Ascending aorta (tissue), 2 donors: ENCODE measurements around the gene AGAP1. TPM values are rescaled to one million over a fixed set of nuclear protein-coding genes. Genes with fewer than 3 reads are reported as not detected.

ENCODE experiments used
- DNase-seq, 2 donors: peaks; one replicate each; pipeline ENCODE4 v3.0.0-alpha.2; 2019; ENCODE audit warnings: low spot score in 2 of 2
- H3K27ac ChIP-seq, 2 donors: fragments of 200-600 bp; sonication (generic); one replicate each; pipeline ENCODE4 v1.5.1; 2016 to 2017; ENCODE audit warnings: mild to moderate bottlenecking in 1 of 2
- H3K27me3 ChIP-seq: fragments of 200-600 bp; sonication (generic); one replicate; pipeline ENCODE4 v1.5.1; 2017
- H3K36me3 ChIP-seq, 2 donors: fragments of 200-600 bp; sonication (generic); one replicate each; pipeline ENCODE4 v1.5.1; 2016
- H3K4me1 ChIP-seq, 2 donors: fragments of 200-600 bp; sonication (generic); one replicate each; pipeline ENCODE4 v1.5.1; 2016 to 2017; ENCODE audit warnings: mild to moderate bottlenecking in 1 of 2
- H3K4me3 ChIP-seq, 2 donors: fragments of 200-600 bp; sonication (generic); one replicate each; pipeline ENCODE4 v1.5.1; 2016 to 2017; ENCODE audit warnings: mild to moderate bottlenecking in 1 of 2
- H3K9me3 ChIP-seq, 2 donors: fragments of 200-600 bp; sonication (generic); one replicate each; pipeline ENCODE4 v1.5.1; 2016
- intact Hi-C: fragments of 100-400 bp; cut with DNase I; formaldehyde crosslinking; loops from one replicate; pipeline ENCODE4 v1.15.1; 2023
- total RNA-seq: library from RNA; depleted of rRNA; stranded (reverse); fragments of >200 nt; gene quantifications from one replicate; pipeline ENCODE4 v1.1.0, GENCODE V29; 2016
- TF ChIP-seq, protein P1 (sequence below), 3 experiments: fragments of 200-600 bp in 2 of 3; fragments of 450-650 bp in 1 of 3; sonication (generic) in 2 of 3; IDR thresholded peaks; one replicate each; pipeline ENCODE4 v1.5.1; 2016 to 2019; ENCODE audit warnings: antibody characterized with exemption in 3 of 3, mild to moderate bottlenecking in 1 of 3, moderate library complexity in 1 of 3

The AGAP1 gene
- total RNA-seq: 19.7 TPM

DNA sequence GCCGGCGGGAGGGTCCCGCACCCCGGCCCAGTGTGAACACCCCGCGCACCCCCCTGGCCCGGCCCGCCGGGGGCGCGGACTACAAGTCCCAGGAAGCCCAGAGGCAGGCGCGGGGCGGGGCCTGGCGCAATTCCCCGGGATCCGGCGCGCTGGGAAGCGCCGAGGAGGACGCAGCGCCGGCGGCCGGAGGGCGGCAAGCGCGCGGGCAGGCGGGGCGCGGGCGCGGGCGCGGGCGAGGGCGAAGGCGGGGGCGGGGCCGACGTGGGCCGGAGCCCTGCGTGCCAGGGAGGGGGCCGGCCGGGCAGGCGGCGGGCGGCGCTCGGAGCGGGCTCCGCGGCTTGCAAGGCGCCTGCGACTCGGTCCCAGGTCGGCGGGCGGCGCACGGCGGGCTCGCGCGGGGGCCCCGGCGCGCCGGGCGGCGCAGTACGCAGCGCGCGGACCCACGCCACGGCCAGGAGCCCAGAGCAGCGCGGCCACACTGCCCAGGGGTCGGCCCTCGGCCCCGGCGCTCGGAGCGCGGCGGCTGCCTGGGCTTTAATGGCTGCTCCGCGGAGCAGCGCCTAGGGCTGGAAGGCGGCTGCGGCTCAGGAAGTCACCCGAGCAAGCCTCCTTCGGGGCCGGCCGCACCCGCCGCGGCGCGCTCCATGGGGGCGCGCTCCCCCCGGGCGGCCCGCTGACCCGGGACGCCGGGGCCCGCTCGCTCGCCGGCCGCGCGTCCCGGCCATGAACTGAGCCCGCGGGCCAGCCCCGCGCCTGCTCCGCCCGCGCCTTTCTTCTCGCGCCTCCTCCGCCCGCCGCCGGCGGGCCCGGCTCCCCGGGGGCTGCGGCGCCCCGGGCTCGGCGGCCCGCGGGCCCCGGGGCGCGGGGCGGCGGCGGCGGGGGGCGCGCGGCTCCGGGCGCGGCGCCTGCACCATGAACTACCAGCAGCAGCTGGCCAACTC, at the start of gene AGAP1:
Gene AGAP1, plus strand, starts transcription at position 269 of the 941 bp plus-strand sequence.
- peak within 1 kb of the TSS; percentile 61 to 83 for H3K27ac ChIP-seq
- TF ChIP-seq, protein P1, sequence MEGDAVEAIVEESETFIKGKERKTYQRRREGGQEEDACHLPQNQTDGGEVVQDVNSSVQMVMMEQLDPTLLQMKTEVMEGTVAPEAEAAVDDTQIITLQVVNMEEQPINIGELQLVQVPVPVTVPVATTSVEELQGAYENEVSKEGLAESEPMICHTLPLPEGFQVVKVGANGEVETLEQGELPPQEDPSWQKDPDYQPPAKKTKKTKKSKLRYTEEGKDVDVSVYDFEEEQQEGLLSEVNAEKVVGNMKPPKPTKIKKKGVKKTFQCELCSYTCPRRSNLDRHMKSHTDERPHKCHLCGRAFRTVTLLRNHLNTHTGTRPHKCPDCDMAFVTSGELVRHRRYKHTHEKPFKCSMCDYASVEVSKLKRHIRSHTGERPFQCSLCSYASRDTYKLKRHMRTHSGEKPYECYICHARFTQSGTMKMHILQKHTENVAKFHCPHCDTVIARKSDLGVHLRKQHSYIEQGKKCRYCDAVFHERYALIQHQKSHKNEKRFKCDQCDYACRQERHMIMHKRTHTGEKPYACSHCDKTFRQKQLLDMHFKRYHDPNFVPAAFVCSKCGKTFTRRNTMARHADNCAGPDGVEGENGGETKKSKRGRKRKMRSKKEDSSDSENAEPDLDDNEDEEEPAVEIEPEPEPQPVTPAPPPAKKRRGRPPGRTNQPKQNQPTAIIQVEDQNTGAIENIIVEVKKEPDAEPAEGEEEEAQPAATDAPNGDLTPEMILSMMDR (IDR thresholded peaks at IDR 0.05): no peak
- intact Hi-C loops: loop anchor here (2.0 to 10.0 kb wide), 3 partner anchors 61 to 509 kb away; no protein-coding TSS in a partner anchor

DNA sequence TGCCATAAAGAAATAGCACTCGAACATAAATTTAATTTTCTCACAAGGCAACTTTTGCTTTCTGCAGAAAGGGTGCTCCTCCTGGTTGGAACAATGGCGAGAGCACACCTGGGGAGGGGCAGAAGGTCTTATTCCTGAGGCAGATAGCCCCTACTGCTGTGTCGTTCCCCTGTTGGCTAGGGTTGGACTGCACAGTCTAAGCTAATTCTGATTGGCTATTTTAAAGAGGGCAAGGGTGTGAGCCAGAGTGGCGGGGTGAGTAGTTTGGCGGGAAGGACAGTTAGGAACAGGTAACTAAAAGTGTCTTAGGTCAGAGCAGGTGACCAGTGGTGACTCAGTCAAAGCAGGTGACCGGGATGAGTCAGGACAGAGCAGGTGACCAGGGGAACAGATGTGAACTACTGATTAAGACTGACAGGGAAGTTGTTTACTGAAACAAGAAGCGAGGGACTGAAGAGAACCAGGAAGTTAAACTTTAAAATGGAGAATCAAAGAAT, 49.7 kb upstream of the AGAP1 start:
- no peaks in the 10 kb centered on the region for H3K4me1 ChIP-seq
- no peak for DNase-seq
- TF ChIP-seq, protein P1 (IDR thresholded peaks at IDR 0.05): no peak
- H3K9me3 ChIP-seq: no peaks in the 10 kb centered on the region
- no peak overlapping the region for H3K27ac ChIP-seq
- intact Hi-C loops: no loop called here
- no peaks in the 10 kb centered on the region for H3K27me3 ChIP-seq
- H3K4me3 ChIP-seq: no peak overlapping the region
- no peaks in the 10 kb centered on the region for H3K36me3 ChIP-seq

More for the DNA sequence above, at the start of gene AGAP1:
- DNase-seq: peak in 1 of 2 donors; percentile 93
- no peaks in the 10 kb centered on the region for H3K9me3 ChIP-seq
- peak within 1 kb of the TSS; percentile 76 to 84 for H3K4me3 ChIP-seq
- H3K36me3 ChIP-seq: no peaks in the 10 kb centered on the region
- H3K4me1 ChIP-seq: peaks cover 3 to 15% of the 10 kb centered on the region in 2 donors
- no peaks in the 10 kb centered on the region for H3K27me3 ChIP-seq

DNA sequence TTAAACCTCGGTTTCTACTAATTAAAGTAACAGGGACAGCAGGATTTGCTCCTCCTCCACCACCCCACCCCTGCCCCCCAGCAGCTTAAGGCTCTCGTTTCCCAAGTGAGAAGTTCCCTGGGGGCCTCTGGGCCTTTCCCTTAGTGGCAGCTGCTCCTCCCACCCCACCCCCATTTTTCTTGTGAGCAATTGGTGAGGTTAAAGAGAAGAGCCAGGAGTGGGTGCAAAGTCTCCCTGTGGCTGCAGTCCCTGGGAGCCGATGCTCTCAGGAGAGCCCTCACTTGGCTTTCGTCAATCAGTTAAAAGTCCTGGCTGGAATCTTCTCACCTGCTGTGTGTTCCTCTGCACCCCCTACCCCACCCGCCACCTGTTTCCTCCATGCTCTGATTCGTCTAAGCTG, 48.7 kb upstream of the AGAP1 start:
- no peak overlapping the region for H3K27ac ChIP-seq
- no peaks in the 10 kb centered on the region for H3K36me3 ChIP-seq
- H3K4me3 ChIP-seq: no peak overlapping the region
- no peak for DNase-seq
- no peaks in the 10 kb centered on the region for H3K4me1 ChIP-seq
- H3K9me3 ChIP-seq: no peaks in the 10 kb centered on the region
- no peaks in the 10 kb centered on the region for H3K27me3 ChIP-seq
- TF ChIP-seq, protein P1 (IDR thresholded peaks at IDR 0.05): no peak
- intact Hi-C loops: no loop called here

DNA sequence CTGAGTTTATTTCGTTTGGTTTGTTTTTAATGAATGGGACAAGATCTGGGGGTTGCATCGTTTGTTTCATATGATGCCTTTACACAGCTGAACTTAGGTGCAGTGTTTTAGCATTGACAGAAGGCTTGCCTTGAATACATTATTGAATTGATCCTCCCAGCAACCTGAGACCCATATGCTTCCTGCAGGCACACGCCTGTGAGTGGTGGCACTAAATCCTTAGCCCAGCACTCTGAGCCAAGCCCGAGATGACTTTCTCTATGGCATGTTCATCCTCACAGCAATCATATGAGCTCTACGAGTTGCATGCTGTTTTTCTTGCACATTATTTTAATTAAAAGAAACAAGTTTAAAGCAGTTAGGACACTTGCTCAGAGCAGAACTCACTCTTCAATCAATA, 47.8 kb upstream of the AGAP1 start:
- Histone ChIP-seq H3K9me3 (no peaks in the 10 kb centered on the region), H3K4me3 (no peak overlapping the region), H3K4me1 (no peaks in the 10 kb centered on the region), H3K27ac (no peak overlapping the region), H3K36me3 (no peaks in the 10 kb centered on the region), H3K27me3 (no peaks in the 10 kb centered on the region)
- intact Hi-C loops: no loop called here
- no peak for DNase-seq
- TF ChIP-seq, protein P1 (IDR thresholded peaks at IDR 0.05): no peak

DNA sequence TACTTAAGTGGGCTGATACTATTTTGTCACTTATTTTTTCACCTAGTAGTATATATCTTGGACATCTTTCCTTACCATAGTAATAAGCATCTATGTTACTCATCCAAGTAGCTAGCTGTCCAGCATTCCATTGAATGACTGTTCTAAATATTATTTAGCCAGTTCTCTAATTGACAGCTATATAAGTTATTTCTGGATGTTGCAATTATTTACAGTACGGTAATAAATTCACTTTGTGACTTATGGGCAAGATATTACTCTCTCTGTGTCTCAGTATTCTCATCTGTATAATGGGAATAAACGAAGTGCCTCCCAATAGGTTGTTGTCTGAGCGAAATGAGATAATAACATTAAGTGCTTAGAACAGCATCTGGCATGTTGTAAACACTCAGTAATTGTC, 46.6 kb upstream of the AGAP1 start:
- H3K27me3 ChIP-seq: no peaks in the 10 kb centered on the region
- TF ChIP-seq, protein P1 (IDR thresholded peaks at IDR 0.05): no peak
- H3K4me3 ChIP-seq: no peak overlapping the region
- no peaks in the 10 kb centered on the region for H3K36me3 ChIP-seq
- no peak overlapping the region for H3K27ac ChIP-seq
- no peaks in the 10 kb centered on the region for H3K4me1 ChIP-seq
- H3K9me3 ChIP-seq: no peaks in the 10 kb centered on the region
- DNase-seq: no peak
- intact Hi-C loops: no loop called here
